HG02981 (cell line): ENCODE data around the gene HBS1L.

Experiments used
- ATAC-seq: cut with Tn5 transposase; IDR thresholded peaks from one replicate; pipeline ENCODE4 v1.9.1; 2021; ENCODE audit warnings: mild to moderate bottlenecking, moderate library complexity; ENCODE audit not compliant: unreplicated experiment

HBS1L gene

GRCh38 chr6:134921276-134921675 lies 133.3 kb downstream of the HBS1L start:
- ATAC-seq, result no peak

GRCh38 chr6:134920422-134920821 lies 134.2 kb downstream of the HBS1L start:
- no peak for ATAC-seq

GRCh38 chr6:134918418-134918961 lies 136.1 kb downstream of the HBS1L start:
- no peak for ATAC-seq

GRCh38 chr6:134911547-134911946 lies 143.1 kb downstream of the HBS1L start:
- ATAC-seq, result no peak

GRCh38 chr6:134910593-134910935 lies 144.1 kb downstream of the HBS1L start:
- ATAC-seq, result no peak
